Duodenal mucosa (tissue), 2 donors: Measurements from ENCODE around the gene TAF11L3.
"Not testable (repeated sequence)": the region's sequence is repeated elsewhere in the genome, so short reads cannot be mapped to it uniquely, and the experiment has no call there.

ENCODE experiments used
- H3K27ac ChIP-seq: one replicate; pipeline ENCODE4 v1.7.0; 2013; ENCODE audit warnings: low read depth, low read length
- H3K27me3 ChIP-seq, 2 donors: one replicate each; pipeline ENCODE4 v1.7.0; 2013; ENCODE audit warnings: low read length in 2 of 2, control low read depth in 1 of 2; ENCODE audit not compliant: insufficient read depth in 2 of 2, control insufficient read depth in 1 of 2
- H3K36me3 ChIP-seq, 2 donors: one replicate each; pipeline ENCODE4 v1.7.0; 2013; ENCODE audit warnings: low read length in 2 of 2, control low read depth in 1 of 2; ENCODE audit not compliant: insufficient read depth in 2 of 2, control insufficient read depth in 1 of 2
- H3K4me1 ChIP-seq, 2 donors: one replicate each; pipeline ENCODE4 v1.7.0; 2013; ENCODE audit warnings: low read length in 2 of 2, control low read depth in 1 of 2; ENCODE audit not compliant: insufficient read depth in 2 of 2, control insufficient read depth in 1 of 2
- H3K4me3 ChIP-seq, 2 donors: one replicate each; pipeline ENCODE4 v1.7.0; 2013; ENCODE audit warnings: low read length in 2 of 2, low read depth in 1 of 2
- H3K9ac ChIP-seq, 2 donors: one replicate each; pipeline ENCODE4 v1.7.0; 2013; ENCODE audit warnings: low read length in 2 of 2, low read depth in 1 of 2
- H3K9me3 ChIP-seq, 2 donors: one replicate each; pipeline ENCODE4 v1.7.0; 2013; ENCODE audit warnings: low read length in 2 of 2, control low read depth in 1 of 2; ENCODE audit not compliant: control insufficient read depth in 1 of 2

TAF11L3 gene

GRCh38 chr5:17492770-17493169, 25.4 kb upstream of the TAF11L3 start:
- Histone ChIP-seq H3K27ac (no peak overlapping the region), H3K27me3 (no peaks in the 10 kb centered on the region), H3K4me1 (no peaks in the 10 kb centered on the region), H3K36me3 (no peaks in the 10 kb centered on the region), H3K9ac (no peak overlapping the region), H3K9me3 (peaks cover 0 to 2% of the 10 kb centered on the region in 2 donors), H3K4me3 (no peak overlapping the region)

- no peak overlapping the region for H3K9ac ChIP-seq
- H3K27me3 ChIP-seq, result no peaks in the 10 kb centered on the region
- H3K36me3 ChIP-seq, result no peaks in the 10 kb centered on the region
- peaks cover 0 to 2% of the 10 kb centered on the region in 2 donors for H3K9me3 ChIP-seq
- H3K4me3 ChIP-seq, result no peak overlapping the region
- H3K4me1 ChIP-seq, result no peaks in the 10 kb centered on the region
- H3K27ac ChIP-seq, result no peak overlapping the region
Measured at GRCh38 chr5:17497446-17497845, 20.7 kb upstream of the TAF11L3 start.

GRCh38 chr5:17497931-17498330, 20.2 kb upstream of the TAF11L3 start, which contains the start of gene TAF11L2:
Gene TAF11L2 (plus strand): TSS chr5:17498231.
- not testable (repeated sequence) for H3K27ac ChIP-seq, H3K4me1 ChIP-seq, H3K4me3 ChIP-seq, H3K27me3 ChIP-seq, H3K36me3 ChIP-seq, H3K9ac ChIP-seq, H3K9me3 ChIP-seq

- no peak overlapping the region for H3K27ac ChIP-seq
- H3K9me3 ChIP-seq, result no peaks in the 10 kb centered on the region
- no peaks in the 10 kb centered on the region for H3K36me3 ChIP-seq
- H3K9ac ChIP-seq, result no peak overlapping the region
- no peak overlapping the region for H3K4me3 ChIP-seq
- no peaks in the 10 kb centered on the region for H3K27me3 ChIP-seq
- H3K4me1 ChIP-seq, result no peaks in the 10 kb centered on the region
Measured at GRCh38 chr5:17511775-17512325, 6.3 kb upstream of the TAF11L3 start.

DNA sequence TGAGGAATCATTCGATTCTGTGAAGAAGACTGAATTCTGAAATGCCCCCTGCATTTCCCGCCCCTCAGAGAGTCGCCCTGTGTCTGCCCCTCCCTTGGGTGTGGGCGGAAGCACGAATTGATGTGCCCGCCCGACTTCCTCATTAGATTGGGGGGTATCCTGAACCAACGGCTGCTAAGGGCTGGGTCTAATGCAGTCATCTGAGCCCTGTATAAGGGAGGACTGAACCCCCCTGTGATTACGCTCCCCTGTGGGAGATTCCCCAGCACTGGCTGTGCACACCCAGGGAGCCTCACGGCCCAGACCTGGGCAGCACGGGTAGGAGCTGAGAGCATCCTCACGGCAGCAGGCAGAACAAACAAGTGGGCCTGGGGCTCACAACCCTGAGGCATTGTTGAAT, 641 bp upstream of the TAF11L3 start:
- H3K9me3 ChIP-seq, H3K27me3 ChIP-seq, H3K36me3 ChIP-seq, H3K4me1 ChIP-seq, H3K9ac ChIP-seq, H3K27ac ChIP-seq, H3K4me3 ChIP-seq: not testable (repeated sequence)

GRCh38 chr5:17519508-17519907, 1.3 kb downstream of the TAF11L3 start:
- H3K9ac ChIP-seq, H3K27me3 ChIP-seq, H3K4me1 ChIP-seq, H3K27ac ChIP-seq, H3K9me3 ChIP-seq, H3K4me3 ChIP-seq, H3K36me3 ChIP-seq: not testable (repeated sequence)

DNA sequence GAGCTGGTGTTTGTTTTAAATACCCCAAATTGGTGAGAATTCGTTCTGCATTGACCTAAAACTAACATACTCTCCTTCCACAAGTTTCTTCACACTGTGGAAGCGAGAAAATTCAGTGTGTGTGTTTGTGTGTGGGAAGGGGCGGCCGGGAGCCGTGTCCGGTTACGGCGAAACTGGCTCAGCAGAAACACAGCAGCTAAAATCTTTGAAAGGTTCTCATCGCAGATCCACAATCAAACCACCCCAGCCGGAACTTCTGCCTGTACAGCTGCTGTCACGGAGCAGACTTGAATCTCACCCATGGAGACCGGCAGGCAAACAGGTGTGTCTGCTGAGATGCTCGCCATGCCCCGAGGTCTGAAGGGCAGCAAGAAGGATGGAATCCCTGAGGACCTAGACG, 3.3 kb downstream of the TAF11L3 start, which contains the start of gene TAF11L4:
TAF11L4 (plus strand) TSS at position 301 of the 400 bp plus-strand sequence.
- not testable (repeated sequence) for H3K4me1 ChIP-seq, H3K4me3 ChIP-seq, H3K9me3 ChIP-seq, H3K36me3 ChIP-seq, H3K27me3 ChIP-seq, H3K27ac ChIP-seq, H3K9ac ChIP-seq

DNA sequence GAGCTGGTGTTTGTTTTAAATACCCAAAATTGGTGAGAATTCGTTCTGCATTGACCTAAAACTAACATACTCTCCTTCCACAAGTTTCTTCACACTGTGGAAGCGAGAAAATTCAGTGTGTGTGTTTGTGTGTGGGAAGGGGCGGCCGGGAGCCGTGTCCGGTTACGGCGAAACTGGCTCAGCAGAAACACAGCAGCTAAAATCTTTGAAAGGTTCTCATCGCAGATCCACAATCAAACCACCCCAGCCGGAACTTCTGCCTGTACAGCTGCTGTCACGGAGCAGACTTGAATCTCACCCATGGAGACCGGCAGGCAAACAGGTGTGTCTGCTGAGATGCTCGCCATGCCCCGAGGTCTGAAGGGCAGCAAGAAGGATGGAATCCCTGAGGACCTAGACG, 6.8 kb downstream of the TAF11L3 start, which contains the start of gene TAF11L5:
TAF11L5 (plus strand) TSS at position 301 of the 400 bp plus-strand sequence.
- H3K36me3 ChIP-seq, H3K9ac ChIP-seq, H3K4me3 ChIP-seq, H3K4me1 ChIP-seq, H3K9me3 ChIP-seq, H3K27ac ChIP-seq, H3K27me3 ChIP-seq: not testable (repeated sequence)

DNA sequence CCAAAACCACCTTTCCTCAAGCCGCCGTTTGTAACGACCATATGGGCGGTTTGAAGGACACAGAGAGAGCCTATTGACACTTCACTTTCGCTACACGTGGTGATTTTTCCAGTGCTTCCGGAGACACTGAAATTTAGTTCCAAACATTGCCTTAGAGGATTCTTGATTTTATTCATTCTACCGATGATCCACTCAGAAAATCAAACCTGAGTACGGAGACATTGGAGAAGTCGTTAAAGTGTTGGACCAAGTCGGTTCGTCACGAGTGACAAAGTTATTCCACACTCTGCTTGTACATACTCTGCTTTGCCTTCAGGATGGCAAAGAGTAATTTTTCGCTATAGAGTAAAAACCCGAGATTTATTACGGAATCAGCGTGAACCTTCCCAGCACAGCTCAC, 8.3 kb downstream of the TAF11L3 start:
- H3K27ac ChIP-seq, H3K9me3 ChIP-seq, H3K4me3 ChIP-seq, H3K36me3 ChIP-seq, H3K9ac ChIP-seq, H3K4me1 ChIP-seq, H3K27me3 ChIP-seq: not testable (repeated sequence)

DNA sequence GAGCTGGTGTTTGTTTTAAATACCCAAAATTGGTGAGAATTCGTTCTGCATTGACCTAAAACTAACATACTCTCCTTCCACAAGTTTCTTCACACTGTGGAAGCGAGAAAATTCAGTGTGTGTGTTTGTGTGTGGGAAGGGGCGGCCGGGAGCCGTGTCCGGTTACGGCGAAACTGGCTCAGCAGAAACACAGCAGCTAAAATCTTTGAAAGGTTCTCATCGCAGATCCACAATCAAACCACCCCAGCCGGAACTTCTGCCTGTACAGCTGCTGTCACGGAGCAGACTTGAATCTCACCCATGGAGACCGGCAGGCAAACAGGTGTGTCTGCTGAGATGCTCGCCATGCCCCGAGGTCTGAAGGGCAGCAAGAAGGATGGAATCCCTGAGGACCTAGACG, 10.2 kb downstream of the TAF11L3 start, which contains the start of gene TAF11L6:
TAF11L6 (plus strand) TSS at position 301 of the 400 bp plus-strand sequence.
- not testable (repeated sequence) for H3K9ac ChIP-seq, H3K9me3 ChIP-seq, H3K27me3 ChIP-seq, H3K36me3 ChIP-seq, H3K4me3 ChIP-seq, H3K27ac ChIP-seq, H3K4me1 ChIP-seq
